GM19043 (cell line): ENCODE measurements around the gene PLCH2.

Experiments used
- ATAC-seq: cut with Tn5 transposase; IDR thresholded peaks from one replicate; pipeline ENCODE4 v1.9.1; 2021; ENCODE audit warnings: low read depth; ENCODE audit not compliant: unreplicated experiment

PLCH2 gene

GRCh38 chr1:2459757-2460156, 16.3 kb upstream of the PLCH2 start:
- ATAC-seq: no peak

GRCh38 chr1:2460203-2460602, 15.9 kb upstream of the PLCH2 start:
- no peak for ATAC-seq

- no peak for ATAC-seq
These were observed 14.9 kb upstream of the PLCH2 start for GRCh38 chr1:2460996-2461751.

- no peak for ATAC-seq
These were observed 13.3 kb upstream of the PLCH2 start for GRCh38 chr1:2462819-2463218.

- ATAC-seq: no peak
These were observed 12.7 kb upstream of the PLCH2 start for GRCh38 chr1:2463396-2463795.

- ATAC-seq: no peak
These were observed 10.5 kb upstream of the PLCH2 start for GRCh38 chr1:2465371-2466269.

GRCh38 chr1:2466270-2466665, 9.8 kb upstream of the PLCH2 start:
- ATAC-seq: no peak

GRCh38 chr1:2466958-2467554, 9.0 kb upstream of the PLCH2 start:
- no peak for ATAC-seq

- no peak for ATAC-seq
These were observed 8.0 kb upstream of the PLCH2 start for GRCh38 chr1:2468041-2468472.

- no peak for ATAC-seq
These were observed 7.5 kb upstream of the PLCH2 start for GRCh38 chr1:2468540-2468939.

GRCh38 chr1:2469103-2469940, 6.8 kb upstream of the PLCH2 start:
- ATAC-seq: no peak

- ATAC-seq: no peak
These were observed 5.6 kb upstream of the PLCH2 start for GRCh38 chr1:2470290-2471158.

GRCh38 chr1:2471159-2471471, 5.0 kb upstream of the PLCH2 start:
- ATAC-seq: no peak

GRCh38 chr1:2471587-2472001, 4.5 kb upstream of the PLCH2 start:
- no peak for ATAC-seq

GRCh38 chr1:2472109-2472508, 4.0 kb upstream of the PLCH2 start:
- no peak for ATAC-seq

GRCh38 chr1:2472561-2473177, 3.4 kb upstream of the PLCH2 start:
- no peak for ATAC-seq

GRCh38 chr1:2473198-2473597, 2.9 kb upstream of the PLCH2 start:
- ATAC-seq: no peak

- ATAC-seq: no peak
These were observed 1.8 kb upstream of the PLCH2 start for GRCh38 chr1:2474104-2474844.
